Measurements from ENCODE around the gene CWH43.

DNA sequence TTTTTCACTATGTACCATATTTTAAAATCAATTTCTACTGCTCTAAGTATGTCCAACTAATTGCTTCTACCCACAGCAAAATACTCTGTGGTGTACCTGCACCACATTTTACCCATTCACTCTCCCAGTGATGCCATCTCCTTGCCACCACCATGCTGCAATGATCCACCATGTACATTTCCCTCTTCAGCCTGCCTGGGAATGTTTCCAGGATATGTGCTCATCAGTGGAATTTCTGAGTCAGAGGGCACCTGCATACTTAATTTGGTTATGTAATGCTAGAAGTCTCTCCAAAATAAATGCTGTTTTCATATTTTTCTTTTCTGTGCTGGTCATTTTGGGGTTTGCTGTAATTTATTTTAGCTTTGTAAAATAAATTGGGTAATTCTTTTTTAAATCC is 46.3 kb upstream of the CWH43 start:
- TF ChIP-seq, protein P1, sequence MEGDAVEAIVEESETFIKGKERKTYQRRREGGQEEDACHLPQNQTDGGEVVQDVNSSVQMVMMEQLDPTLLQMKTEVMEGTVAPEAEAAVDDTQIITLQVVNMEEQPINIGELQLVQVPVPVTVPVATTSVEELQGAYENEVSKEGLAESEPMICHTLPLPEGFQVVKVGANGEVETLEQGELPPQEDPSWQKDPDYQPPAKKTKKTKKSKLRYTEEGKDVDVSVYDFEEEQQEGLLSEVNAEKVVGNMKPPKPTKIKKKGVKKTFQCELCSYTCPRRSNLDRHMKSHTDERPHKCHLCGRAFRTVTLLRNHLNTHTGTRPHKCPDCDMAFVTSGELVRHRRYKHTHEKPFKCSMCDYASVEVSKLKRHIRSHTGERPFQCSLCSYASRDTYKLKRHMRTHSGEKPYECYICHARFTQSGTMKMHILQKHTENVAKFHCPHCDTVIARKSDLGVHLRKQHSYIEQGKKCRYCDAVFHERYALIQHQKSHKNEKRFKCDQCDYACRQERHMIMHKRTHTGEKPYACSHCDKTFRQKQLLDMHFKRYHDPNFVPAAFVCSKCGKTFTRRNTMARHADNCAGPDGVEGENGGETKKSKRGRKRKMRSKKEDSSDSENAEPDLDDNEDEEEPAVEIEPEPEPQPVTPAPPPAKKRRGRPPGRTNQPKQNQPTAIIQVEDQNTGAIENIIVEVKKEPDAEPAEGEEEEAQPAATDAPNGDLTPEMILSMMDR (IDR thresholded peaks at IDR 0.05): no peak
- TF ChIP-seq POLR2A (IDR thresholded peaks at IDR 0.05): no peak
- TF ChIP-seq EP300 (IDR thresholded peaks at IDR 0.05): no peak

Data from ovary (tissue), 3 donors.